AG20443 (cell line): Measurements from ENCODE around the gene DNAI7.

Source experiments
- DNase-seq: peaks from one replicate; pipeline ENCODE4 v3.0.0; 2012; ENCODE audit warnings: low spot score, mixed read lengths

Gene DNAI7

DNA sequence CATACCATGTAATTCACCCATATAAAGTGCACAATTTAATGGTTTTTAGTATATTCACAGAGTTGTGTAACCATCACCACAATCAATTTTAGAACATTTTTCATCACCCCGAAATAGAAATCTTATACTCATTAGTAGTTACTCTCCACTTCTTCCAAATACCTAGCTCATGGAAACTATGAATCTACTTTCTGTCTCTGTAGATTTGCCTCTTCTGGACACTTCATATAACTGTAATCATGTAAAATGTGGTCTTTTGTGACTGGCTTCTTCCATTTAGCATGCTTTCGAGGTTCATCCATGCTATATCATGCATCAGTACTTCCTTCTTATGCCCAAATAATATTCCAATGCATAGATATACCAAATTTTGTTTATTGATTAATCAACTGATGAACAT, 10.8 kb downstream of the DNAI7 start:
- DNase-seq = no peak

DNA sequence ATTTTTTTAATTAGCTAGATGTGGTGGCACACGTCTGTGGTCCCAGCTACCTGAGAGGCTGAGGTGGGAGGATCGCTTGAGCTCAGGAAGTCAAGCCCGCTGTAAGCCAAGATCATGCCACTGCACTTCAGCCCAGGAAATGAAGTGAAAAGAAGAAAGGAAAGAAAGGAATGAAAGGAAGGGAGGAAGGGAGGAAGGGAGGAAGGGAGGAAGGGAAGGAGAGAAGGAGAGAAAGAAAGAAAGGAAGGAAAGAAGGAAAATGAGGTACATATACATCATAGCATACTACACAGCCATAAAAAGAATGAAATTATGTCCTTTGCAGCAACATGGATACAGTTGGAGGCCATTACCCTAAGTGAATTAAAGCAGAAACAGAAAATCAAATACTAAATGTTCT, 12.2 kb downstream of the DNAI7 start:
- DNase-seq = no peak

- no peak for DNase-seq
Measured at GRCh38 chr12:25162866-25163265, 32.1 kb downstream of the DNAI7 start.

DNA sequence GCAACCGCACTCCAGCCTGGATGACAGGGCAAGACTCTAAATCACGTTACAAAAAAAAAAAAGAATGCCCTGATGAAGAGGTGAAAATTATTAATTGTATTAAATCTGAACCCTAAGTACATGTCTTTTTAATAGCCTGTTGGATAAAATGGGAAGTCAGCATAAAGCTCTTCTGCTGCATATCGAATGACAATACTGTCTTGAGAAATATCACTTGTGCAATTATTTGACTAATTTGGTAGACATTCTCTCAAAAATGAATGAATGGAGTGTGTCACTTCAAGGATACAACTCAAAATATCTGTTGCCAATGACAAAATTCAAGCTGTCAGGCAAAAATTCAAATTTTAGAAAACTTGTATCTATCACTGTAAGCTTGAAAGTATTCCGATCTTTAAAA, 38.9 kb downstream of the DNAI7 start:
- no peak for DNase-seq

GRCh38 chr12:25155022-25155576, 39.9 kb downstream of the DNAI7 start:
- DNase-seq = peak; percentile 39

DNA sequence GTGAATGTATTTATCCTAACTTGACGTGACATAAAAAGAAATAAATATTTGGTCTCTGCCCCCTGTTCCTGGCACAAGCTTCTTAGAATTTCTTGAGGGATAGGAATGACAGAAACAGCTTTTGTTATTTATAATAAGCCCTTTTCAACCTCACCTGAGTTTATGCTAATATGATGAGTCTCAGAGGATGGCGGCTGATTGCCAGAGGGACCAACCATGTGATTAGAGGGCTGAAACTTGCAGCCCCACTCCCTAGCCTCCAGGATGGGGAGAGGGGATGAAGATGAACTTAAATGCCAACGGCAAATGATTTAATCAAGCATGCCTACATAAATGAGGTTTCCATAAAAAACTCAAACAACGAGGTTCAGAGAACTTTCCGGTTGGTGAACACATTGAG, 42.9 kb downstream of the DNAI7 start:
- DNase-seq = no peak

DNA sequence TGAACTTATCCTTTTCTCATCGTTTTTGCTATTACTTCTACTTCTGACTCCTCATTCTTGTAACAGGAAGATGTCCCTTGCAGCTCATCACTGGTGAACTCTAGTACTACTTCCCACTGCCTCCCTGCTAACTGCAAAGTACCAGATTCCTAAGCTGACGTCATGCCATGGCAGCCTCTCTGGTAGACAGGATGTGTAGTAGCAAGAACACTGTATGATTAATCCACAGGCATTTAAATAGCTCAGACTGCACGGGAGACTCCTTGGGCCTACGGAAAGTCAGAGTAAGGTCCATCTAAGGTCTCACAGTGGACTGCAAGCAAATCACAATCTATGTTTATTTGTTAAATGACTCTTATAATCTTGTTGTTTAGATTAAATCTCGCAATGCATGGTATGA, 43.5 kb downstream of the DNAI7 start:
- DNase-seq = peak; percentile 90

- DNase-seq = no peak
Measured at GRCh38 chr12:25146686-25147085, 48.3 kb downstream of the DNAI7 start.

DNA sequence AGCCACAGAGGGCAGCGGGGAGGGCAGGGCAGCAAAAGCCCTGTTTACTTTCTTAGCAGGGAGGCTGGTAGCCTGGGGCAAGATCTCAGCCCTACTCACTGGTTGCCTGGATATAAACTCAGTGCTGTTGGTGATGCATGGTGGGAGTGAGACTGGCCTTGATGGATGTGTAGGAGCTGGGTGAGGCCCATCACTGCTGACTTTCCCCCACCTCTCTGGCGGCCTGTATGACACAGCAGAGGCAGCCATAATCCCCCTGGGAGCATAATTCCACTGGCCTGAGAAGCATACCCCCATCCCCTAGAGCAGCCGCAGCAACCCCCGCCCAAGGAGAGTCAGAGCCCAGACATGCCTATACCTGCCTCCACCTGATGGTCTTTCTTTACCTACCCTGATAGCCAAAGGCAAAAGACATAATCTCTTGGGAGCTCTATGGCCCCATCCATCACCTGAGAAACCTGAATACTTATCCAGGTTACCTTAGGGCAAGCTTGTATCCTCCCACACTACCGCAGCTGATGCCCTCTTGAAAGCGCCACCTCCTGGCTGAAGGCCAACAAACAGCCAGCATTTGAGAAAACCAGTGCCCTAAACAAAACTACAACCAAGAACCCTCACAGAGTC, 59.3 kb downstream of the DNAI7 start:
- no peak for DNase-seq

DNA sequence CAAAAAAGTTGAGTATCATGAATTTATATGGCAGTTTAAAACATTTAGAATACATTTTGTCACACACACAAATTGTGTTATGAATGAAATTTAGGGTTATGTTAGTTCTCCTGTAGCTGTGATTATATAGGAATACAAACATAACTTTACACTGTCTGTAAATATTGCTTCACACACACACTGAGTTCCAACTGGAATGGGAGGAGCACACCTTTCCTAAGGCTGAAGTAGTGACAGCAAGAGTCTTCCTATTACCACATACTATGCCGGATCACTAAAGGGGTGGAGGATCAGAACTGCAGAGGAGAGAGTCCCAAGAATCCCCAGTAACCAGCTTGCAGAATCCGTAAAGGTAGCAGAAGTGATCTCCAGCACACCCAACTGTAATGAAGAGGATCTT, 63.7 kb downstream of the DNAI7 start:
- no peak for DNase-seq

- peak; percentile 29 for DNase-seq
Measured at GRCh38 chr12:25130741-25131188, 64.2 kb downstream of the DNAI7 start.

DNA sequence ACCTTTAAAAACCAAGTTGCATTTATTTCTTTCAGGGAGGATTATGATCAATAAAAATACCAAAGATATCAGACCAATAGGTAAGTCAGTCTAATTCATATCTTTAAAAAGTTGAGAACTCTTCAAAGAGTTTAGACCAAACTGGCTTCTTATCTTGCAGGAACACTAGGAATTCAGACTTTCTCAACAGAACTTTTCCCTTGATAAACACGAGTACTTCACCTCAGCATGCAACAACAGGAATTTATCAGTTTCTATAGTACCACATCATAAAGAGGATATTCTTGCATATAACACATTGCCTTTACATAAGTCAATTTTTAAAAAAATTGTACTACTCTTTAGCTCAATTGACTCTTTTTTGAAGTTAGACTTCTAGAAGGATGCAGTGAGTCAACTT, 68.2 kb downstream of the DNAI7 start:
- no peak for DNase-seq

DNA sequence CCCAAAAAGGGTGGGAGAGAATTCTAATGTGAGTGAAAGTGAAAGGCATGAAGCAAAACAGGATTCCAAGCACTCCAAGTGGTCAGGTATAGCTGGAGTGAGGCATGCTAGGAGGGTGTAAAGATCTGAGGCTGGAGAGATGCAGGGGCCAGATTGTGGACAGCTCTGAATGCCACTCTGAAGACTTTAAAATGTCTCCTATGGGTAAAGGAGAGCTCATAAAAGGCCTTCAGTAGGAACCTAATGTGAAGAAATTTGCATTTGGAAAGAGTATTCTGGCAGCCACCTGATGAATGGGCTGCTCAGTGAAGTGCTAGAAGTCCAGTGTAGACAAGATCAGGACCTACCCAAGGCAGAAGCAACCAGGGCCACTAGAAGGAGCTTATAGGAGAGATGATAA, 68.9 kb downstream of the DNAI7 start:
- no peak for DNase-seq

- DNase-seq = no peak
Measured at GRCh38 chr12:25124493-25124892, 70.5 kb downstream of the DNAI7 start.

- DNase-seq = no peak
Measured at GRCh38 chr12:25123126-25123525, 71.8 kb downstream of the DNAI7 start.

- no peak for DNase-seq
Measured at GRCh38 chr12:25121916-25122315, 73.0 kb downstream of the DNAI7 start.

DNA sequence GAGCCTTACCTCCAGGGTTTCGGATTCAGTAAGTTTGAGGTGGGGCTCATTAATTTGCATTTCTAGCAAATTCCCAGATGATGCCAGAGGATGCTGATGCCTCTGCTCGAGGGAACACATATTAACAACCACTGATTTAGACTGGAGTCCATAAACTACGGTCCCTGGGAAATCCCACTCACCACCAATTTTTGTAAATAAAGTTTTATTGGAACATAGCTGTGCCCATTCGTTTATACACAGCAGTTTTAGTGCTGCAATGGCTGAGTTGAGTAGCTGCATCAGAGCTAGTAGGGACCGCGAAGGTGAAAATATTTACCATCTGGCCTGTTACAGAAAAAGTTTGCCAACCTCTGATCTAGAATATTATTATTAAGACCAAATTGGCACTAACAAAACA, 73.8 kb downstream of the DNAI7 start:
- no peak for DNase-seq

DNA sequence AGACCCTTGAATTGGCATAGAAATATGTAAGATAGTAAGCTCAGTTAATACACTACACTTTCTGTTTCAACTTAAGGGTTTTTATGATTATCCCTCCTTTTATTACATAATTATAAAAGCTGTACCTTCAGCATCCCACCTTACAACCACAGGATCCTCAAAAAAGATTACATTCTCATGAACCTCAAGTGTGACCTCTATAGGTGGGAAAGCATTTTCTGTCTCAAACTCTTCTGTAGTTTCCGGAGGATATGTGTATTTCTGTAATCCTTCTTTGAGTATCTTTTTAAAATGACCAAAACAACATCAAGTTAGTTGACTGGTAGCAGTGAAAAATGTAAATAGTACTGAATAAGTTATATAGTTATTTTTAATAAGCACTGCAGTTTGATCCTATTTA, 75.9 kb downstream of the DNAI7 start:
- no peak for DNase-seq

DNA sequence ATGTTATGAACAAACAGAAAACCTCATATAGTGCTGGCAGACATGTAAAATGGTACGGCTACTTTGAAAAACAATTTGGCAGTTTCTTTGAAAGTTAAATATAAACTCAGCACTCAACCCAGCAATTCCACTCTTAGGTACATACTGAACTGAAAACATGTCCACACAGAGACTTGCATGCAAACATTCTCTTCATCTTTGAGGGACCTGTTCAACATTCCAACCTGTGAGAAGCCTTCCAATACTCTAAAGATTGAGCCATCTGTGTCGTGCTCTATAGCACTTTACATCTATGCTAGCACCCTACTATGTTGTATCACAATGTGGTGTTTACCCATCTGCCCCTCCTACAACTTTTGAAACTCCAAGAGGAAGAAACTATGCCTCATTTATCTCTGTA, 79.3 kb downstream of the DNAI7 start:
- no peak for DNase-seq

GRCh38 chr12:25113651-25114050, 81.3 kb downstream of the DNAI7 start:
- DNase-seq = no peak

- DNase-seq = no peak
Measured at GRCh38 chr12:25110260-25110659, 84.7 kb downstream of the DNAI7 start.

DNA sequence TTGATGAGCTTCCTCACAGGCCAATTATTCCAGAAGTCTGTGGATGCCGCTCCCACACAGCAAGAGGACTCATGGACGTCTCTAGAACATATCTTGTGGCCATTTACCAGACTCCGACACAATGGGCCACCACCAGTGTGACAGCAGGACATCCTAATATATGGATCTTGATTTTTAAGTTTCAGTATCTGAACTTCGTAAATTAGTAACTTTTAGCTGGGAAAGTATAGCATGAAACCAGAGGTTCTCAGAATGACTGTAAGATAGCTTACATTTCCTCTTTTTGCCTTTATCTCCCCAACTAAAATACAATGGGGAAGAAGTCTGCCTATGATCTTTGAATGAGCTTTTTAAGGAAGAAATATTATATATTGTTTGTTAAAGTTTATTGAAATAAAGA, 87.0 kb downstream of the DNAI7 start:
- no peak for DNase-seq

GRCh38 chr12:25106818-25107217, 88.1 kb downstream of the DNAI7 start:
- DNase-seq = no peak

- DNase-seq = no peak
Measured at GRCh38 chr12:25102402-25102801, 92.6 kb downstream of the DNAI7 start.

DNA sequence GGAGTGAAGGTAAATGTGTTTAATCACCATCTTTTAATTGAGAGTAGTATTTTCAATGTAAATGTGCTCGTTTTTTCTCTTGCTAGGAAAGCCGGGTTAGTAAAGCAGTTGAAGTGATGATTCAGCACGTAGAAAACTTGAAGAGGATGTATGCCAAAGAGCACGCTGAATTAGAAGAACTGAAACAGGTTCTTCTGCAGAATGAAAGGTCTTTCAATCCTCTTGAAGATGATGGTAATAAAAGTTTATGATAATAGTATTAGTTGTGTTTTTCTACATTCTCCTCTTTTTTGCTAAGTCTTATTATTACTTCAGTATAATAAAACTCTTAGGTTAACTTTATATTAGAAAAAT, 93.9 kb downstream of the DNAI7 start:
- DNase-seq = no peak
